ENCODE data around the gene TIRAP. TPM values are rescaled to one million over a fixed set of nuclear protein-coding genes. Genes with fewer than 3 reads are reported as not detected.

TIRAP gene
- total RNA-seq, 1 experiment from 2014 or later: 5.6 TPM

DNA sequence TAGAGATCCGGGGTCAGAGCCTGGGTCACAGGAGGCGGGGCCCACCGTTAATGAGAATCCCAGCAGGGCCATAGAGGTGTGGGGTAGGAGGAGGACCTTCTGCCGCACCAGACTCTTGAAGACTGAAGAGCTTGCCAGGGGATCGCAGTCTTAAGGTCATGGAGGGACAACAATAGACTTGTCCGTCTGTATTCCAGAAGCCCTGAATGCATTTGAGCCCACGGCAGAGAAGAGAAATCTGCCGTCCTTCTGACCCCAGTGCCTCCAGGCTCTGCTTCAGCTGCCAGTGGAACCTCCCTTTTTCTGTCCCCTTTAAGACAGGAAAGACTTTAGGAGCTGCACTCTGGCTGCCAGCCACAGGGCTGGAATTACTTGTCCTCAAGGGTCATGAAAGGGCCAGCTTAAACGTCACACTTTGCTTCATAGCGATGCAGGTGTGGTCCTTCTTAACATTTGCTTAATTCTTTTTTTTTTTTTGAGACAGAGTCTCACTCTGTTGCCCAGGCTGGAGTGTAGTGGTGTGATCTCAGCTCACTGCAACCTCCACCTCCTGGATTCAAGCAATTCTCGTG is 57.1 kb downstream of the TIRAP start:
- ChIA-PET CTCF (interaction anchor here (0.8 to 1.3 kb wide), 5 partner anchors 12 to 140 kb away, joined by 3 to 4 read pairs (median 3); no protein-coding TSS in a partner anchor), POLR2A (no interaction called here)
- Mint-ChIP-seq H3K36me3 (peaks cover 22% of the 10 kb centered on the region), H3K27me3 (ENCODE audit: low read depth) (no peaks in the 10 kb centered on the region), H3K4me1 (peaks cover 27% of the 10 kb centered on the region), H3K4me3 (no peak overlapping the region), H3K9me3 (no peaks in the 10 kb centered on the region), H3K27ac (no peak overlapping the region)
- TF ChIP-seq, protein P1, sequence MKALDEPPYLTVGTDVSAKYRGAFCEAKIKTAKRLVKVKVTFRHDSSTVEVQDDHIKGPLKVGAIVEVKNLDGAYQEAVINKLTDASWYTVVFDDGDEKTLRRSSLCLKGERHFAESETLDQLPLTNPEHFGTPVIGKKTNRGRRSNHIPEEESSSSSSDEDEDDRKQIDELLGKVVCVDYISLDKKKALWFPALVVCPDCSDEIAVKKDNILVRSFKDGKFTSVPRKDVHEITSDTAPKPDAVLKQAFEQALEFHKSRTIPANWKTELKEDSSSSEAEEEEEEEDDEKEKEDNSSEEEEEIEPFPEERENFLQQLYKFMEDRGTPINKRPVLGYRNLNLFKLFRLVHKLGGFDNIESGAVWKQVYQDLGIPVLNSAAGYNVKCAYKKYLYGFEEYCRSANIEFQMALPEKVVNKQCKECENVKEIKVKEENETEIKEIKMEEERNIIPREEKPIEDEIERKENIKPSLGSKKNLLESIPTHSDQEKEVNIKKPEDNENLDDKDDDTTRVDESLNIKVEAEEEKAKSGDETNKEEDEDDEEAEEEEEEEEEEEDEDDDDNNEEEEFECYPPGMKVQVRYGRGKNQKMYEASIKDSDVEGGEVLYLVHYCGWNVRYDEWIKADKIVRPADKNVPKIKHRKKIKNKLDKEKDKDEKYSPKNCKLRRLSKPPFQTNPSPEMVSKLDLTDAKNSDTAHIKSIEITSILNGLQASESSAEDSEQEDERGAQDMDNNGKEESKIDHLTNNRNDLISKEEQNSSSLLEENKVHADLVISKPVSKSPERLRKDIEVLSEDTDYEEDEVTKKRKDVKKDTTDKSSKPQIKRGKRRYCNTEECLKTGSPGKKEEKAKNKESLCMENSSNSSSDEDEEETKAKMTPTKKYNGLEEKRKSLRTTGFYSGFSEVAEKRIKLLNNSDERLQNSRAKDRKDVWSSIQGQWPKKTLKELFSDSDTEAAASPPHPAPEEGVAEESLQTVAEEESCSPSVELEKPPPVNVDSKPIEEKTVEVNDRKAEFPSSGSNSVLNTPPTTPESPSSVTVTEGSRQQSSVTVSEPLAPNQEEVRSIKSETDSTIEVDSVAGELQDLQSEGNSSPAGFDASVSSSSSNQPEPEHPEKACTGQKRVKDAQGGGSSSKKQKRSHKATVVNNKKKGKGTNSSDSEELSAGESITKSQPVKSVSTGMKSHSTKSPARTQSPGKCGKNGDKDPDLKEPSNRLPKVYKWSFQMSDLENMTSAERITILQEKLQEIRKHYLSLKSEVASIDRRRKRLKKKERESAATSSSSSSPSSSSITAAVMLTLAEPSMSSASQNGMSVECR (CRISPR knock-in tag; IDR thresholded peaks at IDR 0.05; ENCODE audit: borderline replicate concordance): no peak
- TF ChIP-seq TEAD4 (CRISPR knock-in tag; IDR thresholded peaks at IDR 0.05): no peak
- no peak for TF ChIP-seq ZNF317 (CRISPR knock-in tag; IDR thresholded peaks at IDR 0.05; ENCODE audit: borderline replicate concordance, low read depth)
- no peak for TF ChIP-seq ZNF232 (CRISPR knock-in tag; IDR thresholded peaks at IDR 0.05)
- TF ChIP-seq, protein P2, sequence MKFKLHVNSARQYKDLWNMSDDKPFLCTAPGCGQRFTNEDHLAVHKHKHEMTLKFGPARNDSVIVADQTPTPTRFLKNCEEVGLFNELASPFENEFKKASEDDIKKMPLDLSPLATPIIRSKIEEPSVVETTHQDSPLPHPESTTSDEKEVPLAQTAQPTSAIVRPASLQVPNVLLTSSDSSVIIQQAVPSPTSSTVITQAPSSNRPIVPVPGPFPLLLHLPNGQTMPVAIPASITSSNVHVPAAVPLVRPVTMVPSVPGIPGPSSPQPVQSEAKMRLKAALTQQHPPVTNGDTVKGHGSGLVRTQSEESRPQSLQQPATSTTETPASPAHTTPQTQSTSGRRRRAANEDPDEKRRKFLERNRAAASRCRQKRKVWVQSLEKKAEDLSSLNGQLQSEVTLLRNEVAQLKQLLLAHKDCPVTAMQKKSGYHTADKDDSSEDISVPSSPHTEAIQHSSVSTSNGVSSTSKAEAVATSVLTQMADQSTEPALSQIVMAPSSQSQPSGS (CRISPR knock-in tag; IDR thresholded peaks at IDR 0.05; ENCODE audit: borderline replicate concordance, low read depth): no peak
- TF ChIP-seq MXD4 (CRISPR knock-in tag; IDR thresholded peaks at IDR 0.05; ENCODE audit: borderline replicate concordance): no peak
- TF ChIP-seq, protein P3, sequence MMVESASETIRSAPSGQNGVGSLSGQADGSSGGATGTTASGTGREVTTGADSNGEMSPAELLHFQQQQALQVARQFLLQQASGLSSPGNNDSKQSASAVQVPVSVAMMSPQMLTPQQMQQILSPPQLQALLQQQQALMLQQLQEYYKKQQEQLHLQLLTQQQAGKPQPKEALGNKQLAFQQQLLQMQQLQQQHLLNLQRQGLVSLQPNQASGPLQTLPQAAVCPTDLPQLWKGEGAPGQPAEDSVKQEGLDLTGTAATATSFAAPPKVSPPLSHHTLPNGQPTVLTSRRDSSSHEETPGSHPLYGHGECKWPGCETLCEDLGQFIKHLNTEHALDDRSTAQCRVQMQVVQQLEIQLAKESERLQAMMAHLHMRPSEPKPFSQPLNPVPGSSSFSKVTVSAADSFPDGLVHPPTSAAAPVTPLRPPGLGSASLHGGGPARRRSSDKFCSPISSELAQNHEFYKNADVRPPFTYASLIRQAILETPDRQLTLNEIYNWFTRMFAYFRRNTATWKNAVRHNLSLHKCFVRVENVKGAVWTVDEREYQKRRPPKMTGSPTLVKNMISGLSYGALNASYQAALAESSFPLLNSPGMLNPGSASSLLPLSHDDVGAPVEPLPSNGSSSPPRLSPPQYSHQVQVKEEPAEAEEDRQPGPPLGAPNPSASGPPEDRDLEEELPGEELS (CRISPR knock-in tag; IDR thresholded peaks at IDR 0.05): no peak
- TF ChIP-seq KAT7 (CRISPR knock-in tag; IDR thresholded peaks at IDR 0.05; ENCODE audit: borderline replicate concordance): no peak
- TF ChIP-seq ESRRA (CRISPR knock-in tag; IDR thresholded peaks at IDR 0.05; ENCODE audit: borderline replicate concordance): no peak
- TF ChIP-seq, protein P4, sequence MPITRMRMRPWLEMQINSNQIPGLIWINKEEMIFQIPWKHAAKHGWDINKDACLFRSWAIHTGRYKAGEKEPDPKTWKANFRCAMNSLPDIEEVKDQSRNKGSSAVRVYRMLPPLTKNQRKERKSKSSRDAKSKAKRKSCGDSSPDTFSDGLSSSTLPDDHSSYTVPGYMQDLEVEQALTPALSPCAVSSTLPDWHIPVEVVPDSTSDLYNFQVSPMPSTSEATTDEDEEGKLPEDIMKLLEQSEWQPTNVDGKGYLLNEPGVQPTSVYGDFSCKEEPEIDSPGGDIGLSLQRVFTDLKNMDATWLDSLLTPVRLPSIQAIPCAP (CRISPR knock-in tag; IDR thresholded peaks at IDR 0.05): no peak
- TF ChIP-seq GABPB1 (CRISPR knock-in tag; IDR thresholded peaks at IDR 0.05): no peak
- TF ChIP-seq TP53 (CRISPR knock-in tag; IDR thresholded peaks at IDR 0.05): no peak
- no peak for TF ChIP-seq OVOL2 (CRISPR knock-in tag; IDR thresholded peaks at IDR 0.05; ENCODE audit: borderline replicate concordance)
- TF ChIP-seq NFE2L1 (CRISPR knock-in tag; IDR thresholded peaks at IDR 0.05): no peak
- TF ChIP-seq ELF4 (CRISPR knock-in tag; IDR thresholded peaks at IDR 0.05; ENCODE audit: low read depth): no peak
- ATAC-seq: no peak
- DNase-seq (ENCODE audit: low spot score): no peak

DNA sequence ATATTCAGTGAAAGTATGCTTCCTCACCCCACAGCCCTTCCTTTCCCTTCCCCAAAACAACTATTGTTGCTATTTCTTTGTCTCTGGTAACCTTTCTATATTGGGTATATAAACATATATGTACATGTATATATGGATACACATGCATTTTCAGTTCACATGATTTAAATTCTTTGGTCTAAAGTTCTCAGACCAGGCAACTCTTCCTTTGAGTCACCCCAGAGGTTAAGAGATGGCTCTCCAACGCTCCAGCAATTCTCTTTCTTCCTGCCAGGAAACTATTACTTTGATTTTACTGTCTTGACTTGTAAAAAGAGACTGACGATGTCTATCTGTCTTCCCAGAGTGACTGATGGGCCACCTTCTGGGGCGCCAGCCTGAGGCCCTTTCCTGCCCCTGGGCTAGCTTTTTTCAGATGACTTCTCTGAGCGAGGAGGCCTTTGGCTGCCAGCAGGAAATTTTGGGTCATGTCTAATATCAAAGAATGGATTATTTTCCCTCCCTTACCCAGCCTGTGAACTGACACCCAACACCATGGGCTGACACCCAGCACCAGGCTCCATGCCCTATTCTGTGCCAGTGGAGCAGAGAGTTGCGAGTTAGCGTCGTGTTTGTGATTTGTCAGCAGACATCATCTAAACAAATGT is 58.2 kb downstream of the TIRAP start:
- CTCF ChIA-PET: interaction anchor here (1.0 to 1.3 kb wide), 3 partner anchors 30 to 75 kb away, joined by 3 read pairs; no protein-coding TSS in a partner anchor
- Mint-ChIP-seq H3K9me3 (no peaks in the 10 kb centered on the region), H3K36me3 (peaks cover 22% of the 10 kb centered on the region), H3K27ac (0 out of 2 replicates have a peak overlapping the region, but pooled peaks have one; percentile 44), H3K4me3 (no peak overlapping the region), H3K4me1 (peaks cover 36% of the 10 kb centered on the region), H3K27me3 (ENCODE audit: low read depth) (no peaks in the 10 kb centered on the region)
- no peak for ATAC-seq
- POLR2A ChIA-PET: no interaction called here
- no peak for DNase-seq (ENCODE audit: low spot score)
- TF ChIP-seq, protein P5, sequence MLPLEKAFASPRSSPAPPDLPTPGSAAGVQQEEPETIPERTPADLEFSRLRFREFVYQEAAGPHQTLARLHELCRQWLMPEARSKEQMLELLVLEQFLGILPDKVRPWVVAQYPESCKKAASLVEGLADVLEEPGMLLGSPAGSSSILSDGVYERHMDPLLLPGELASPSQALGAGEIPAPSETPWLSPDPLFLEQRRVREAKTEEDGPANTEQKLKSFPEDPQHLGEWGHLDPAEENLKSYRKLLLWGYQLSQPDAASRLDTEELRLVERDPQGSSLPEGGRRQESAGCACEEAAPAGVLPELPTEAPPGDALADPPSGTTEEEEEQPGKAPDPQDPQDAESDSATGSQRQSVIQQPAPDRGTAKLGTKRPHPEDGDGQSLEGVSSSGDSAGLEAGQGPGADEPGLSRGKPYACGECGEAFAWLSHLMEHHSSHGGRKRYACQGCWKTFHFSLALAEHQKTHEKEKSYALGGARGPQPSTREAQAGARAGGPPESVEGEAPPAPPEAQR (CRISPR knock-in tag; IDR thresholded peaks at IDR 0.05): no peak
- TF ChIP-seq NFATC4 (CRISPR knock-in tag; IDR thresholded peaks at IDR 0.05) (no peak), SP1 (CRISPR knock-in tag; conservative IDR thresholded peaks at IDR 0.05) (no peak), CREM (CRISPR knock-in tag; IDR thresholded peaks at IDR 0.05) (no peak)
- TF ChIP-seq, protein P6, sequence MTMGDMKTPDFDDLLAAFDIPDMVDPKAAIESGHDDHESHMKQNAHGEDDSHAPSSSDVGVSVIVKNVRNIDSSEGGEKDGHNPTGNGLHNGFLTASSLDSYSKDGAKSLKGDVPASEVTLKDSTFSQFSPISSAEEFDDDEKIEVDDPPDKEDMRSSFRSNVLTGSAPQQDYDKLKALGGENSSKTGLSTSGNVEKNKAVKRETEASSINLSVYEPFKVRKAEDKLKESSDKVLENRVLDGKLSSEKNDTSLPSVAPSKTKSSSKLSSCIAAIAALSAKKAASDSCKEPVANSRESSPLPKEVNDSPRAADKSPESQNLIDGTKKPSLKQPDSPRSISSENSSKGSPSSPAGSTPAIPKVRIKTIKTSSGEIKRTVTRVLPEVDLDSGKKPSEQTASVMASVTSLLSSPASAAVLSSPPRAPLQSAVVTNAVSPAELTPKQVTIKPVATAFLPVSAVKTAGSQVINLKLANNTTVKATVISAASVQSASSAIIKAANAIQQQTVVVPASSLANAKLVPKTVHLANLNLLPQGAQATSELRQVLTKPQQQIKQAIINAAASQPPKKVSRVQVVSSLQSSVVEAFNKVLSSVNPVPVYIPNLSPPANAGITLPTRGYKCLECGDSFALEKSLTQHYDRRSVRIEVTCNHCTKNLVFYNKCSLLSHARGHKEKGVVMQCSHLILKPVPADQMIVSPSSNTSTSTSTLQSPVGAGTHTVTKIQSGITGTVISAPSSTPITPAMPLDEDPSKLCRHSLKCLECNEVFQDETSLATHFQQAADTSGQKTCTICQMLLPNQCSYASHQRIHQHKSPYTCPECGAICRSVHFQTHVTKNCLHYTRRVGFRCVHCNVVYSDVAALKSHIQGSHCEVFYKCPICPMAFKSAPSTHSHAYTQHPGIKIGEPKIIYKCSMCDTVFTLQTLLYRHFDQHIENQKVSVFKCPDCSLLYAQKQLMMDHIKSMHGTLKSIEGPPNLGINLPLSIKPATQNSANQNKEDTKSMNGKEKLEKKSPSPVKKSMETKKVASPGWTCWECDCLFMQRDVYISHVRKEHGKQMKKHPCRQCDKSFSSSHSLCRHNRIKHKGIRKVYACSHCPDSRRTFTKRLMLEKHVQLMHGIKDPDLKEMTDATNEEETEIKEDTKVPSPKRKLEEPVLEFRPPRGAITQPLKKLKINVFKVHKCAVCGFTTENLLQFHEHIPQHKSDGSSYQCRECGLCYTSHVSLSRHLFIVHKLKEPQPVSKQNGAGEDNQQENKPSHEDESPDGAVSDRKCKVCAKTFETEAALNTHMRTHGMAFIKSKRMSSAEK (CRISPR knock-in tag; IDR thresholded peaks at IDR 0.05; ENCODE audit: borderline replicate concordance): no peak

Measured in WTC11 (cell line).